Right atrium auricular region (tissue), 2 donors: ENCODE results near the gene DOK7. TPM values are rescaled to one million over a fixed set of nuclear protein-coding genes. Genes with fewer than 3 reads are reported as not detected.

ENCODE experiments used
- DNase-seq: peaks from one replicate; pipeline ENCODE4 v3.0.0-alpha.2; 2019; ENCODE audit warnings: low spot score
- H3K27ac ChIP-seq, 2 donors: fragments of 200-600 bp; sonication (generic); 1 replicate in 1 of 2; 2 replicates in 1 of 2; pipeline ENCODE4 v1.5.1; 2016 to 2019
- H3K27me3 ChIP-seq, 2 donors: fragments of 200-600 bp; sonication (generic); one replicate each; pipeline versions ENCODE4 v1.5.1 to v1.6.0; 2017 to 2019
- H3K36me3 ChIP-seq: fragments of 200-600 bp; sonication (generic); one replicate; pipeline ENCODE4 v1.5.1; 2016
- H3K4me1 ChIP-seq, 2 donors: fragments of 200-600 bp; sonication (generic); one replicate each; pipeline versions ENCODE4 v1.5.1 to v1.6.0; 2017 to 2019
- H3K4me3 ChIP-seq, 2 donors: fragments of 200-600 bp; sonication (generic); 1 replicate in 1 of 2; 2 replicates in 1 of 2; pipeline ENCODE4 v1.5.1; 2017 to 2019; ENCODE audit warnings: mild to moderate bottlenecking in 1 of 2, moderate library complexity in 1 of 2
- H3K9me3 ChIP-seq, 2 donors: fragments of 200-600 bp; sonication (generic); one replicate each; pipeline ENCODE4 v1.5.1; 2019
- CTCF ChIP-seq, 2 donors: fragments of 200-600 bp; sonication (generic); IDR thresholded peaks; one replicate each; pipeline ENCODE4 v1.5.1; 2019; ENCODE audit warnings: antibody characterized with exemption in 2 of 2
- total RNA-seq, 2 donors: library from RNA; depleted of rRNA; stranded (reverse); fragments of >200 nt; gene quantifications; one replicate each; pipeline ENCODE4 v1.1.0, GENCODE V29; 2016

Gene DOK7
- total RNA-seq, 2 donors from 2014 or later, result 31.0 to 68.9 TPM

GRCh38 chr4:3523146-3523627, 60.1 kb downstream of the DOK7 start:
- H3K27me3 ChIP-seq, result no peaks in the 10 kb centered on the region
- H3K4me3 ChIP-seq, result no peak overlapping the region
- no peak for TF ChIP-seq CTCF (IDR thresholded peaks at IDR 0.05)
- DNase-seq, result no peak
- no peaks in the 10 kb centered on the region for H3K4me1 ChIP-seq
- peaks cover 75% of the 10 kb centered on the region for H3K36me3 ChIP-seq
- H3K27ac ChIP-seq, result no peak overlapping the region
- no peaks in the 10 kb centered on the region for H3K9me3 ChIP-seq

GRCh38 chr4:3523628-3524221, 60.6 kb downstream of the DOK7 start:
- DNase-seq, result no peak
- H3K36me3 ChIP-seq, result peaks cover 74% of the 10 kb centered on the region

GRCh38 chr4:3524349-3524748, 61.2 kb downstream of the DOK7 start:
- H3K4me1 ChIP-seq, result no peaks in the 10 kb centered on the region
- TF ChIP-seq CTCF (IDR thresholded peaks at IDR 0.05), result no peak
- H3K36me3 ChIP-seq, result peaks cover 74% of the 10 kb centered on the region
- no peaks in the 10 kb centered on the region for H3K27me3 ChIP-seq
- no peak for DNase-seq
- H3K27ac ChIP-seq, result no peak overlapping the region
- H3K9me3 ChIP-seq, result no peaks in the 10 kb centered on the region
- no peak overlapping the region for H3K4me3 ChIP-seq

More at GRCh38 chr4:3523628-3524221, 60.6 kb downstream of the DOK7 start:
- H3K27me3 ChIP-seq, result no peaks in the 10 kb centered on the region
- no peak overlapping the region for H3K27ac ChIP-seq
- no peaks in the 10 kb centered on the region for H3K9me3 ChIP-seq
- H3K4me1 ChIP-seq, result no peaks in the 10 kb centered on the region
- H3K4me3 ChIP-seq, result no peak overlapping the region
- TF ChIP-seq CTCF (IDR thresholded peaks at IDR 0.05), result no peak

GRCh38 chr4:3524920-3525319, 61.8 kb downstream of the DOK7 start:
- DNase-seq, result no peak
- Histone ChIP-seq H3K9me3 (no peaks in the 10 kb centered on the region), H3K4me1 (no peaks in the 10 kb centered on the region), H3K36me3 (peaks cover 69% of the 10 kb centered on the region), H3K4me3 (no peak overlapping the region), H3K27ac (no peak overlapping the region), H3K27me3 (no peaks in the 10 kb centered on the region)
- no peak for TF ChIP-seq CTCF (IDR thresholded peaks at IDR 0.05)

- DNase-seq, result no peak
- Histone ChIP-seq H3K4me1 (peaks cover 0 to 8% of the 10 kb centered on the region in 2 donors), H3K9me3 (no peaks in the 10 kb centered on the region), H3K27me3 (no peaks in the 10 kb centered on the region), H3K27ac (no peak overlapping the region), H3K4me3 (no peak overlapping the region), H3K36me3 (peaks cover 61% of the 10 kb centered on the region)
- no peak for TF ChIP-seq CTCF (IDR thresholded peaks at IDR 0.05)
Measured at GRCh38 chr4:3525532-3526430, 62.7 kb downstream of the DOK7 start.
